GM19395 (cell line): ENCODE results near the gene USP48.

Source experiments
- ATAC-seq: cut with Tn5 transposase; IDR thresholded peaks from one replicate; pipeline ENCODE4 v1.9.1; 2021; ENCODE audit warnings: mild to moderate bottlenecking, moderate library complexity; ENCODE audit not compliant: unreplicated experiment

USP48 gene

DNA sequence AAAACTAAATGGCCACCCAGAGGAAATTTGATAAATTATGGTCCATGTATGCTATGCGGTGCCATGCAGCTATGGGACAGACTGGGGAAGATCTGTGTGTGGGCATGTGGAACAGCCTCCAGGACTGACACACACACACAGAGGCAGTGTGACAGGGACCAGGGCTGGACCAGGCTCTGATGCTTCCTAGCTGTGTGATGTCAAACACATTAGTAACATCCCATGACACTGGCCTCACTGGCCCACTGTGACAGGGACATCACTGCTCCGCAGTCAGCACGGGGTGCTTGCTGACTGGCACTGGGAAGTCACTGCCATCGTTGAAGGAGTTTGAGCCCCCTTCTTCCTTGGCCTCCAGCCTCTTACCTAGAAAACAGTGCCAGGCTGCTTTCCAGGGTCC, 127.7 kb downstream of the USP48 start:
- ATAC-seq = no peak

- no peak for ATAC-seq
Observed at GRCh38 chr1:21654209-21654608, 128.7 kb downstream of the USP48 start.

DNA sequence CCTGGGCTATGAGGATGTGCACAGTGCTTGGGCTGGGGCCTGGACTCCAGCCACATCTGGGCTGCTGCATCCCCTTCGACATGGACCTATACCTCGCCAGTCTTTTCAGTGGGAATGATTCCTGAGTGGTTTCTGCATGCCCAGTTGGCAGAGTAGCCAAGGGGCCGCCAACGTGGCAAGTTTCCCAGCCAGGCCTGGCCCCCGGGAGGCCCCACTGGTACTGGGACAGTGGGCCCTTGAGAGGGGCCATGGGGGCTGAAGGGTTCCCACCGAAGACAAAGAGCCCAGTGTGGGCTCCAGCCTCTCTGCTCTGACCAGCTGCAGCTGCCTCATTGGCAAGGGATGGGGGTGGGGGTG, 129.2 kb downstream of the USP48 start:
- no peak for ATAC-seq

DNA sequence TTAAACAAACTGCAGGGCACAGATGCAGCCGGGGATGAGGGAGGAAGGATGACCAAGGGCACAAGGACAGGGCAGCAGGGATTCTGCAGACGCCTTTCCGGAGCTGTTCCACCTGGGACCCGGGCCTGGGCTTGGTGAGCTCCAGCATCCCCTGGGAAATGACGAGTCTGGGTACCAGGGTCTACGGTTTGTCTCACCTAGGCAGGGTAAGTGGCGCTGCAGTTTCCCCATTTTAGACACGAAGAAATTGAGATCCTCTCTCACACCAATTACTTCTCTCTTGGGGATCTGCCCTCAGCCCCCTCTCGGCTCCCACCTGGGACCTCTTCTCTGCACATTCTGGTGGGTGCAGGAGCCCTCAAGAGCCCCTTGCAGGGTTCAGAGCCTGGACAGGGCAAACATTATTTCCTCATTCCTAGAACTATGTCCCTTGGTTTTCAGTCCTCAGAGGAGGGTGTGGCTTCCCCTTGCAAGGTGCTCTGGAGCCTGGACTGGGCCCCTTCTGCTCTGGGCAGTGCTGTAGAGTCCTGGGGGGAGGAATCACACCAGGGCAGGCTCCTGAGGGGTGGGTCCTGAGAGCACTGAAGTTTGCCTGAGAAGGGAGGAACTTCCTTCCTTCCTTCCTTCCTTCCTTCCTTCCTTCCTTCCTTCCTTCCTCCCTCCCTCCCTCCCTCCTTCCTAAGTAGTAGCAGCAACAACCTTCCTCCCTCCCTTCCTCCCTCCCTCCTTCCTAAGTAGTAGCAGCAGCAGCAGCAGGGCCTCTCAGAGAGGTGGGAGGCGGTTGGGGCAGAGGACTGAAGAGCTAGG, 129.8 kb downstream of the USP48 start:
- no peak for ATAC-seq

GRCh38 chr1:21652101-21652936, 130.6 kb downstream of the USP48 start:
- no peak for ATAC-seq

DNA sequence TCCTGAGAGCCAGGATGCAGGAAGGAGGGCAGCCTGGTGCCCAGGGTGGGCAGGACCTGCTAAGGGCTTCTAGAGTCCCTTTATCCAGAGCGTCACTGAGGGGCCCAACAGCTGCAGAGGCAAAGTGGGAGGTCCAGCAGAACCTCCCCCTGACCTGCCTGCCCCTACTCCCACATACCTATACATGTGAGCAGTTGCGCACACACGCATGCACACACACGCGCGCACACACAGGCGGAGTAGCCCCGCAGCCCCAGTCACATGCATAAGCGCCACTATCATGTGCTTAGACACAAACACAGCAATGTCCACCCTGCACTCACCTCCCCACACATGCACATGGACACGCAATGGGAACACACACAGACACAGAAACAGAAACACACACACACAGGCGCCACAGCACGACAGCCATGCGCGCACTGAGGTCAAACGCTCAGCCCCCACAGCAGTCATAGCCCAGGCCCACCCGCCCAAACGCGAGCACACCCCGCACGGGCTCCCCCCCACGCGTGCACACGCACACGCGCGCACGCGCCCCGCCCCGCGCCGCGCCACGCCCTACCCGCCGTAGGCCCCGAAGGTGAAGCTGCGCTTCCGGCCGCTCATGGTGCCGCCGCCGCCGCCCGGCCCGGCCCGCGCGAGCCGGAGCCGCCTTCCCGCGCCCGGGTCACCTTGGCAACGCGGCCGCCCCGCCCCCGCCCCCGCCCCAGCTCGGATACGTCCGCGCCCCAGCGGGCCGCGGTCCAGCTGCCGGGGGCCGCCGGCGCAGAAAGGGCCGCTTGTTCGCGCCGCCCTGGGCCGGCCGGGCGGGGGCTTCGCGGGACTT, 131.5 kb downstream of the USP48 start:
- no peak for ATAC-seq

GRCh38 chr1:21650400-21650799, 132.5 kb downstream of the USP48 start:
- no peak for ATAC-seq

- no peak for ATAC-seq
Observed at GRCh38 chr1:21649315-21649714, 133.6 kb downstream of the USP48 start.

- ATAC-seq = no peak
Observed at GRCh38 chr1:21648791-21649190, 134.2 kb downstream of the USP48 start.

- ATAC-seq = no peak
Observed at GRCh38 chr1:21648352-21648730, 134.6 kb downstream of the USP48 start.

DNA sequence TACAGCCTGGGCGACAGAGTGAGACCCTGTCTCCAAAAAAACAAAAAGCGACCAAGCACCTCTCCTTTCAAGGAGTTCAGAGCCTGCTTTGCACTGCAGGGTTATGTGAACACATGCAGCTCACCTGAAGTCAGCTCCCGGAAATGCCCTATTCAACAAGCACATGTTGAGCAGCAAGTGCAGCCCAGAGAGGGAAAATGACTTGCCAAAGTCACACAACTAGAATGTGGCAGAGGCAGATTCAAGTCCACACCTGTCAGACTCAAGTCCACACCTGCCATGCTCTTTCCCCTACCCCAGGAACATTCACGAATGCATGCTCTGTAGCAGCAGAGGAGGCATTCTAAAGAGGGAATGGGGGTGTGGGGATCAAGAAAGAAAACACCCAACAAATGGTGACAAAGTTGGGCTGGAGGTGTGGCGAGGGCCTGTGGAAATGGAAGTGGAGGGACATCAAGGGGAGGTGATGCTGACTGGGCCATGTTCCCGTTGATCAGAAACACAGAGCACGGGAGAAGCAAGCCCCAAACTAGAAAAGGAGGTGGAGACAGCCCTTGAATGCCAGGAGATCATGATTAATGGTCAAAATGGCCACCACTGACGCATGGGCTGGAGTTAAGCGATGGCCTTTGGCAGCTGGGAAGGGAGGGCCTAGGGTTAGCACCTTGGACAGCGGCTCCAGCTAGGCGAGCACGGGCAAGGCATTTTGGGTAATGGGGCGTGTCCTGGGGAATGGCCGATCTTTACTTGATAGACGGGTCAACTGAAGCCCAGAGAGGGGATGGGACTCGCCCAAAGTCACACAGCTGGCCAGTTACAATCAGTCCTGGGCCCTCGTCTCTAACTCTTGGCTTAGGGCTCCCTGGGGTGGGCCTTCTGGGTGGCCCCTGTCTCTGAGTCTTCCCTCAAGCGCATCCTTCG, 135.3 kb downstream of the USP48 start:
- ATAC-seq = no peak

DNA sequence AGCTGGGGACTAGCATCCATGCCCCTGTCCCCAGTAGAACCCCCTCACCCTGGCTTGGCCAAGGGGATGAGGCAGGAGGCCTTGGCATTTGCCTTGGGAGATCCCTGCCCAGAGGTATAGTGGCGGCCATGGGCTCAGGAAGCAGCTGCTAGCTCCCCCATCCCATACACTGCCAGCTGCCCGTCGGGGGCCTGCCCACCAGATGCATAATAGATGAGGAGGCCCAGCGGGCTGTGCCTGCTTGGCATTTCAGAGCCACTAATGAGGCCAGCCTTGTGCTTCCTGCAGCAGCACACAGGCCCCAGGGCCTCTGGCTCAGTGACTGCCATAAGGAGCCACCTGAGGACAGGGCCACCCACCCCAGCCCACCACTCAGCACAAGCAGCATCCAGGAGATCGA, 137.4 kb downstream of the USP48 start:
- ATAC-seq = no peak

GRCh38 chr1:21644906-21645305, 138.0 kb downstream of the USP48 start:
- no peak for ATAC-seq

DNA sequence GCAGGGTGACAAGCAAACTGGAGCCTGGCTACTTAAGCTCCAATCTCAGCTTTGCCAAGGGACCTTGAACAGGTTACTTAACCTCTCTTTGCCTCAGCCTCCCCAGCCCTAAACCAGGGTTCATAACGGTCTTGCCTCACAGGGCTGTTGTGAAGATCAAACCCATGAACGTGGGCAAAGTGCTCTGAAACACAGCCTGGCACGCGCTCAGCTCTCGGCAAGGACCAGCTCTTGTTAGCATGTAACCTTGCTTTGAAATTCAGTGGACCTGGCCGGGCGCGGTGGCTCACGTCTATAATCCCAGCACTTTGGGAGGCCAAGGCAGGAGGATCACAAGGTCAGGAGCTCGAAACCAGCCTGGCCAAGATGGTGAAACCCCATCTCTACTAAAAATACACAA, 138.6 kb downstream of the USP48 start:
- no peak for ATAC-seq

DNA sequence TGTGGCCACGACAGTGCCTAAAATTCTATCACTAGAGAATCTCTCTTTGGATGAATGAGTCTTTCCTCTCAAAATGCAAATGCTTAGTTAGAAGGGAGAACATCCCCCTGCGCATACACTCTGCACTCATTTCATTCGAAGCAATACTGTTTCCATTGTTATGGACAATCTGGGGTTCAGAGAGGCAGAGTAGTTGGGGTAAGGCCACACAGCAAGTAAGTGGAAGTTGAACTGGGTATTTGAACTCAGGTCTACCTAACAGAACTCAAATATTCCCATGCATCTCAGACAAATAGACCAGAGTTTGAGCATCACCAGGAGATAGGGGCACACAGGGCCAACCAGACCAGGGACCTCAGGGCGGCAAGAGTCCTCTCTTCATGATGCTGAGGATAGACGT, 139.3 kb downstream of the USP48 start:
- ATAC-seq = no peak

DNA sequence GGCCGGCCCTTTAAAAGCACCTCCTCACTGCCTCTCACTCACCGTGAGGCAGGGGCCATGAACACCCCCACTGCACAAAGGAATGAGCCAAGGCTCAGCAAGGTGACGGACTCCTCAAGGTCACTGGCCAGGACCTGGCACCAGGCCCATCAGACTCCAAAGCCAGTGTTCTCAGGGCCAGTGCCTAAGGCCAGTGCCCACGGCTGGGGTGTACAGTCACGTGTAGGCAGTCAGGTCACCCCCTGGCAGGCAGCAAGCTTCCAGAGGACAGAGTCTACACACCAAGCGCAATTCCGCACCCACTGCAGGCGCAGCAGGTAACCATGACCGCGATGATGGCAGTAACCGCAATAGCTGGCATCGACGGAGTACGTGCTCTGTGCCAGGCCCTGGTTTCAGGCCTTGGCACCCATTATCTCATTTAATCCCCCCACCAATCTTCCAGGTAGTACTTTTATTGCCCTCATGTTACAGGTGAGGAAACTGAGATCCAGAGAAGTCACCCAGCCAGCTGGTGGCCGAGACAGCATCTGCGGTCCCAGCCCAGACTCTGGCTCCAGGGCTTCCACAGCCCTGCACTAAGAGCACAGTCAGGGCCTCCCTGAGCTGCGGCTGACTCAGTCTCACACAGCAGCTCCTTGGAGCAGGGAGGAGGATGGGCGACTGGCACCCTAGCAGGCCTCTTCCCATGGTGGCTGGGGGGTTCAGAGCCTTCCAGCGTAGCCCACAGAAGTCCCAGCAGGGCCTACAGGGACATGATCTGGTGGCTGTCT, 140.8 kb downstream of the USP48 start:
- no peak for ATAC-seq

DNA sequence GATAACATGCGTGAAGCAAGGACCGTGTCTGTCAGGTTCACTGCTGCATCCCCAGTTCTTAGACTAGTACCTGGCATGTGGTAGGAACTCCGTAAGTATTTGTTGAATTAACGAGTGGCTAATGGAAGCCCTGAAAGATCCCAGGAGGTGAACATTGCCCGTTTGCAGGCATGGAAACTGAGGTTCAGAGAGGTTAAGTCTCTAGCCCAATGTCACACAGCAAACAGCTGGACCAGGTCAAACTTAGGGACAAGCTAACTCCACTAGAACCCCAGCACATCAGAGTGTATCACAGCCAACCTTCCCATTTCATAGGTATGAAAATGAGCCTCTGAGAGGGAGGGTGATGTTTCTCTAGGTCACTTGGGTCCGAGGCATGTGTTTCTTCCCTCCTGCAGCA, 141.4 kb downstream of the USP48 start:
- ATAC-seq = no peak

DNA sequence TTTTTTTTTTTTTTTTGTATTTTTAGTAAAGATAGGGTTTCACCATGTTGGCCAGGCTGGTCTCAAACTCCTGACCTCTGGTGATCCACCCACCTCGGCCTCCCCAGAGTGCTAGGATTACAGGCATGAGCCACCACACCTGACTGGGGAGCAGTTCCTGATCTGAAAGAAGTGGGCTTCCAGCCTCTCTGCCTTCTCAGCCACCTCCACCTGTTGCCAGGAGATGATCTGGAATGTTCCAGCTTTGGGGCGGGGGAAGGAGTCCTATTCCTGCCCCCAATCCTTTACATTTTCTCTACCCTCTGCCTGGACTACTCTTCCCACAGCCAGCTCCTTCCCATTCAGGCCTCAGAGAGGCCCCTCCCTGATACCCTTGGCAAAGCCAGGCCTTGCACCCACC, 141.9 kb downstream of the USP48 start:
- ATAC-seq = no peak

- ATAC-seq = no peak
Observed at GRCh38 chr1:21640653-21641052, 142.3 kb downstream of the USP48 start.

DNA sequence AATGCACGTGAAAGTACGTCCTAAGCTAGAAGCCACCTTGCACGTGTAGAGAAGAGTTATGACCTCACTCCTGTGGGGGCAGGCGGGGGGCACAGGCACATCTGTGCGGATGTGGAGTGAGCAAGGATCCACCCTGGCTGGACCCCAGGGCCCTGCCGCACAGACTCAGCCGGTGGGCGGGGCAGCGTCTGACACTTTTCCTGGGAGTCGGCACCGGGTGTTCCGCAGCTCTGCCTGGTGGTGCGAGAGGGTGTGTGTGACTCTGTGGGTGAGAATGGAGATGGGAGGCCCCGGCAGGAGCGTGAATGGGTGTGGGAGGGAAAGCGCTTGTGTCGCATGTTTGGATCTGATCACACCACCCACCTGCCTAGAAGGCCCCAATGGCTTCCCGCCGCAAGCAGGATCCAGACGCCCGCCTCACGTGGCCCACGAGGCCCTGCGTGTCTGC, 143.3 kb downstream of the USP48 start:
- no peak for ATAC-seq
